ENCODE data around the gene MTHFD1L. TPM values are rescaled to one million over a fixed set of nuclear protein-coding genes. Genes with fewer than 3 reads are reported as not detected.

Gene MTHFD1L
- total RNA-seq, 6 experiments from 2014 or later, result 67.5 to 88.7 (median 80.9) TPM

GRCh38 chr6:150924808-150925589 is 59.5 kb downstream of the MTHFD1L start:
- DNase-seq, result no peak
- H3K27me3 Mint-ChIP-seq (ENCODE audit: insufficient read depth), result no peaks in the 10 kb centered on the region; the same call in 1 of the 2 replicates
- no peaks in the 10 kb centered on the region for H3K9me3 Mint-ChIP-seq
- TF ChIP-seq CTCF (IDR thresholded peaks at IDR 0.05), result 0 out of 2 replicates have a peak, but pooled peaks have one; percentile 19
- no peak overlapping the region for H3K4me3 Mint-ChIP-seq
- H3K4me1 Mint-ChIP-seq (ENCODE audit: low read depth), result peaks cover 54% of the 10 kb centered on the region
- peak overlapping the region; percentile 89 for H3K27ac Mint-ChIP-seq
- peaks cover 42% of the 10 kb centered on the region for H3K36me3 Mint-ChIP-seq (ENCODE audit: low read depth)

- no peaks in the 10 kb centered on the region; the same call in 1 of the 2 replicates for H3K27me3 Mint-ChIP-seq (ENCODE audit: insufficient read depth)
Measured at GRCh38 chr6:150925590-150925928, 60.1 kb downstream of the MTHFD1L start.

GRCh38 chr6:150925976-150926375 is 60.5 kb downstream of the MTHFD1L start:
- Mint-ChIP-seq H3K9me3 (no peaks in the 10 kb centered on the region), H3K4me1 (ENCODE audit: low read depth) (peaks cover 61% of the 10 kb centered on the region), H3K36me3 (ENCODE audit: low read depth) (peaks cover 41% of the 10 kb centered on the region), H3K27me3 (ENCODE audit: insufficient read depth) (no peaks in the 10 kb centered on the region; the same call in 1 of the 2 replicates), H3K27ac (peak overlapping the region; percentile 89), H3K4me3 (no peak overlapping the region)
- no peak for DNase-seq
- TF ChIP-seq CTCF (IDR thresholded peaks at IDR 0.05), result no peak

More at GRCh38 chr6:150925590-150925928, 60.1 kb downstream of the MTHFD1L start:
- Mint-ChIP-seq H3K27ac (peak overlapping the region; percentile 89), H3K4me3 (no peak overlapping the region), H3K4me1 (ENCODE audit: low read depth) (peaks cover 57% of the 10 kb centered on the region), H3K9me3 (no peaks in the 10 kb centered on the region), H3K36me3 (ENCODE audit: low read depth) (peaks cover 41% of the 10 kb centered on the region)
- TF ChIP-seq CTCF (IDR thresholded peaks at IDR 0.05), result no peak
- DNase-seq, result no peak

- Mint-ChIP-seq H3K4me1 (ENCODE audit: low read depth) (peaks cover 74% of the 10 kb centered on the region), H3K36me3 (ENCODE audit: low read depth) (peaks cover 37% of the 10 kb centered on the region), H3K27me3 (ENCODE audit: insufficient read depth) (no peaks in the 10 kb centered on the region; the same call in 1 of the 2 replicates), H3K4me3 (no peak overlapping the region), H3K27ac (peak overlapping the region; percentile 81), H3K9me3 (no peaks in the 10 kb centered on the region)
- TF ChIP-seq CTCF (IDR thresholded peaks at IDR 0.05), result peak; percentile 63
- DNase-seq, result no peak
Measured at GRCh38 chr6:150928882-150929281, 63.4 kb downstream of the MTHFD1L start.

- Mint-ChIP-seq H3K27me3 (ENCODE audit: insufficient read depth) (no peaks in the 10 kb centered on the region; the same call in 1 of the 2 replicates), H3K4me3 (no peak overlapping the region), H3K4me1 (ENCODE audit: low read depth) (peaks cover 79% of the 10 kb centered on the region), H3K27ac (peak overlapping the region; percentile 81), H3K9me3 (no peaks in the 10 kb centered on the region; the same call in 1 of the 2 replicates), H3K36me3 (ENCODE audit: low read depth) (peaks cover 42% of the 10 kb centered on the region)
- no peak for DNase-seq
- no peak for TF ChIP-seq CTCF (IDR thresholded peaks at IDR 0.05)
Measured at GRCh38 chr6:150929416-150929815, 63.9 kb downstream of the MTHFD1L start.
